GM12873 (cell line): ENCODE data around the gene UBE2D4.

Source experiments
- TF ChIP-seq, protein P1 (sequence below): IDR thresholded peaks from 2 replicates; pipeline ENCODE4 v1.5.1; 2012; ENCODE audit warnings: low read depth, mild to moderate bottlenecking, moderate library complexity, low read length, control low read depth; ENCODE audit not compliant: insufficient read depth; ENCODE audit errors: missing control alignments

Gene UBE2D4

DNA sequence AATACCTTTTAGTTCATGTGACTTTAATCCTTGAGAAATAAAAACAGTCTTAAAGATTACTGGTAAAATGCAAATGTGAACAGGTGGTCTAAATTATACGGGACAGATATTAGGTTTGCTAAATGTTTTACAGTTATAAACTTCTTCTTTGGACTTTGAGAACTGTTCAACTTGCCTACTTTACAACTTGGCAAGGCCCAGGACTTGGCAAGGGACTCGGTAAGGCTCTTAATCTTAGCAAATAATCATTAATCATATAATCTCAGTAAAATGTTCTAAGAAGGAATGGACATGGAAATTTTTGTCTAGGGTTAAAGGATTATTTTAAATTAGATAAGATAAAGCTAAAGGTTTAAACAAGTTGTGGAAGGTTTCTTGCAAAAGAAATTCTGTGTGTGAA is 4.8 kb upstream of the UBE2D4 start:
- TF ChIP-seq, protein P1, sequence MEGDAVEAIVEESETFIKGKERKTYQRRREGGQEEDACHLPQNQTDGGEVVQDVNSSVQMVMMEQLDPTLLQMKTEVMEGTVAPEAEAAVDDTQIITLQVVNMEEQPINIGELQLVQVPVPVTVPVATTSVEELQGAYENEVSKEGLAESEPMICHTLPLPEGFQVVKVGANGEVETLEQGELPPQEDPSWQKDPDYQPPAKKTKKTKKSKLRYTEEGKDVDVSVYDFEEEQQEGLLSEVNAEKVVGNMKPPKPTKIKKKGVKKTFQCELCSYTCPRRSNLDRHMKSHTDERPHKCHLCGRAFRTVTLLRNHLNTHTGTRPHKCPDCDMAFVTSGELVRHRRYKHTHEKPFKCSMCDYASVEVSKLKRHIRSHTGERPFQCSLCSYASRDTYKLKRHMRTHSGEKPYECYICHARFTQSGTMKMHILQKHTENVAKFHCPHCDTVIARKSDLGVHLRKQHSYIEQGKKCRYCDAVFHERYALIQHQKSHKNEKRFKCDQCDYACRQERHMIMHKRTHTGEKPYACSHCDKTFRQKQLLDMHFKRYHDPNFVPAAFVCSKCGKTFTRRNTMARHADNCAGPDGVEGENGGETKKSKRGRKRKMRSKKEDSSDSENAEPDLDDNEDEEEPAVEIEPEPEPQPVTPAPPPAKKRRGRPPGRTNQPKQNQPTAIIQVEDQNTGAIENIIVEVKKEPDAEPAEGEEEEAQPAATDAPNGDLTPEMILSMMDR = no peak

DNA sequence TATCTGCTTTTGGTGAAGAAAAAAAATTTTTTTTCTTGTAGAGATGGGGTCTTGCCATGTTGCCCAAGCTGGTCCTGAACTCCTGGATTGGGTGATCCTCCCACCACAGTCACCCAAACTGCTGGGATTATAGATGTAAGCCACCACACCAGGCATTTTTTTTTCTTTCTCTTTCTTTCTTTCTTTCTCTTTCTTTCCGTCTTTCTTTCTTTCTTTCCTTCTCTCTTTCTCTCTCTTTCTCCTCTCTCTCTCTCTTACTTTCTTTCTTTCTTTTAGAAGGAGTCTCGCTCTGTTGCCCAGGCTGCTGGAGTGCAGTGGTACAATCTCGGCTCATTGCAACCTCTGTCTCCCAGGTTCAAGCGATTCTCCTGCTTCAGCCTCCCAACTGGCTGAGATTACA is 3.5 kb upstream of the UBE2D4 start:
- TF ChIP-seq, protein P1 = no peak

DNA sequence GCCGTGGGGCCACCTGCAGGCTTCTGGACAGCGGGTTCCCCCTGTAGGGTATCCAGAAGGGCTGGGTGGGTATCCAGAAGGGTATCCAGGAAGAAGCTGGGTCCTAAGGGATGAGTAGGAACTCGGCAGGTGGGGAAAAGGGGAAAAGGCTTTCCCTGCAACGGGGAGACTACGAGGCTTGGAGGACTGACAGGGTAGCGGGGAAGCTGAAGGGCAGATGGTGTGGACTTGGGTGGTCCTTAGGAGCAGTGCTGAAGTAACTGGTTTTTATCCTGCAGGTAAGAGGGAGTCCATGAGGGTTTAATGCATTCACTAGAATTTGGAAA is 525 bp downstream of the UBE2D4 start:
- TF ChIP-seq, protein P1 = no peak

DNA sequence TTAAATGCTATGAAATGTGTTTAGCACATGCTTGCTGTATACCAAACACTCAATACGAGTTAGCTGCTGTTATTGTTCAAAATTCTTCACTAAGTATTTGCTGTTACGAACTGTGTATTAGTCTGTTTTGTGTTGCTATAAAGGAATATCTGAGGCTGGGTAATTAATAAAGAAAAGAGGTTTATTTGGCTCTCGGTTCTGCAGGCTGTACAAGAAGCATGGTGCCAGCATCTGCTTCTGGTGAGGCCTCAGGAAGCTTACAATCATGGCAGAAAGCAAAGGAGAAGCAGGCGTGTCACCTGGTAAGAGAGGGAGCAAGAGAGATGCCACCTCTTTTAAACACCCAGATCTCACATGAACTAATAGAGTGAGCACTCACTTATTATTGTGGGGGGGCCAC is 1.6 kb downstream of the UBE2D4 start:
- TF ChIP-seq, protein P1 = no peak

DNA sequence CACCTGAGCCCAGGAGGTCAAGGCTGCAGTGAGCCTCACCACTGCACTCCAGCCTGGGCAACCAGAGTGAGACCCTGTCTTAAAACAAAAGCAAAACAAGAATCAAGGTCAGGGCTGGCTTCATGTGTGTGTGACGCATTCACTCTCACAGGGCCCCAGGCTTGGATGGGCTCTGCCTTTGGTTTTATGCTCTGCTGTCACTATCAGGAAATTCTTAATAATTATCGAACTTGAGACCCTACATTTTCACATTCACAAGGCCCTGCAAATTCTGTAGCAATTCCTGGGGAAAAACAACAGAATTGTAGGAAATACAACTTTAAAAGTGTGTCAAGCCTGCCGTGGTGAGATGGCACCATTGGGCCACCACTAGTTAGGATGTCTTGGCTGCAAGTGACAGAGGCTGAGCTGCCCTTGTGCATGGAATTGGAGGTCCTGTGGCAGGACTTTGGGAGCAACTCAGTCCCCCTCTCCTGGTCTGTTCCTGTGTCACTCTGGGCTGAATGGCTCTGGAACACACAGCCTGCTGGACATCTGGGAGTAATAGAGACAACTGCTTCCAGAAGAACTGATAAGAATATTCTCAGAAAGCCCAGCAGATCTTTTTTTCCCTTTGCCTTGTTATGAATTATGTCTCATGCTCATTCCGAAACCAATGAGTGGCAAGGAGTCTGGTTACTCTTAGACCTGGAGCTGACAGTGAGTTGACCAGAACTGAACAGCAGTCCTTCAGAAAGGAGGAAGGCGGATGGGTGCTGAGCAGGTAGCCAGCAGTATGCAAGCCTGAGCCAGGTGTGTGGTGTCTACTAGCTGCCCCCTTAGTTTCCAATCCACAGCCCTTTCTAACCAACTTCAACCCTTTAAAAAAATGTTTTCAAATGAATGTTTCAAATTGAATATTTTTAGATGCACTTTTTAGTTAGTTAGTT is 3.6 kb downstream of the UBE2D4 start:
- TF ChIP-seq, protein P1 = no peak

DNA sequence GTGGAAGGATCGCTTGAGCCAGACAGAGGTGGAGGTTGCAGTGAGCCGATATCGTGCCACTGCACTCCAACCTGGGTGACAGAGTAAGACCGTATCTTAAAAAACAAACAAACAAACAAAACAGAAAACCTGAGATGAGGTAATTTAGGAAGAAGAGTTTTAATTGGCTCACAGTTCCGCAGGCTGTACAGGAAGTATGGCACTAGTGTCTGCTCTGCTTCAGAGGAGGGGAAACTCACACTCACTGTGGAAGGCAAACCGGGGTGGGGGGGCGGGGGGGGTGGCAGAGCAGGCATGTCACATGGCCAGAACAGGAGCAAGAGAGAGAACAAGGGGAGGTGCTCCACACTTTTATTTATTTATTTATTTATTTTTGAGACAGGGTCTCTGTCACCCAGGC is 5.1 kb downstream of the UBE2D4 start:
- TF ChIP-seq, protein P1 = no peak

DNA sequence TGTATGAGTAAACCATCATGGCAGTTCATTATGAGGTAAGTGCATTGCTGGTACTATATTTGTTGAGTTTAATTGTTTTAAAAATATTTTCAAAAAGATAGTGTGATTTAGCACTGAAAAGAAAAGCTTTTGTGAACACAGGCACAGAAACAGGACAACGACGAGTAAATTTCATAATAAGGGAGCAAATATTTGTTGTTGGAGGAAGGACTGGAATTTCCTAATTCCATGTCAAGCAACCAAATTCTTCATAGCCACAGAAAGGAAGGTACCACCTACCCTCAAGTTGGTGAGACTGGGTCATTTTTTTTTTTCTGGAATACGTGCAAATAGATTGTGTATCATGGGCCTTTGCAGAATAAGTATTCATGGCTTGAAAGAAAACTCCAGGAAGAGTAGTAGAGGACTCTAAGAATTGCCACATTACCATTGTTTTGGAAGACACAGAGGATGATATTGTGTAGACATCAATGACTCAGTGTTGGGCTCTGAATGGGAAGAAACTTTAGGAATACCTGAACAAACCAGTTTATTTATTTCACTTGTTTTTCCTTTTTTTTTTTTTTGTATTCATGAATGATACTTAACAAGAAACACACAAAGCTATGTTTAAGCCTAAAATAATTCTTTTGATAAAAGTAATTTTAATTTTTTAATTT is 7.8 kb downstream of the UBE2D4 start:
- TF ChIP-seq, protein P1 = no peak
